Measurements from ENCODE around the gene DSCAM. TPM values are rescaled to one million over a fixed set of nuclear protein-coding genes. Genes with fewer than 3 reads are reported as not detected.

DSCAM gene
- total RNA-seq, 1 experiment from 2014 or later, result not detected

DNA sequence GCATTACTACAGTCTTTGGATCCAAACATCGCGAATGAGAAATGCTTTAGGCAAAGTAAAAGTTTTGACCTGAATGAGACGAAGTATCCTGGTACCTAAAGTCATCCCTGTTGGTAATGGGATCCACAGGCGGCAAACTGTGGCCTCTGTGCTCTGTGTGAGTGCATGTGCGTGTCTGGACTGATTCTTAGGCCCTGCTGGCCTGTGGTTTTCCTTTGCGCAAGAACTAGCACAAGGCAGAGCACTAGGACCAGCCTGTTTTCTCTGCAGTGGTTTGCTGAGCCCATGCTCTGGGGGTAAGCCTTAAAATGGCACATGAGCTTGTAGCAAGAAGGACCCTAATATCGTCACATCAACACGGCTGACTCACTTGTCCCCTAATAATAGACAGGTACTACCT is 251.2 kb downstream of the DSCAM start:
- no peak for TF ChIP-seq ELF1 (IDR thresholded peaks at IDR 0.05; ENCODE audit: borderline replicate concordance, low read depth)
- no peak for TF ChIP-seq EZH2 (IDR thresholded peaks at IDR 0.05)
- TF ChIP-seq, protein P1, sequence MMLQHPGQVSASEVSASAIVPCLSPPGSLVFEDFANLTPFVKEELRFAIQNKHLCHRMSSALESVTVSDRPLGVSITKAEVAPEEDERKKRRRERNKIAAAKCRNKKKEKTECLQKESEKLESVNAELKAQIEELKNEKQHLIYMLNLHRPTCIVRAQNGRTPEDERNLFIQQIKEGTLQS (IDR thresholded peaks at IDR 0.05), result no peak
- no peak for TF ChIP-seq POLR2AphosphoS5 (IDR thresholded peaks at IDR 0.05; ENCODE audit: low read depth, low read length)
- TF ChIP-seq EZH2phosphoT487 (IDR thresholded peaks at IDR 0.05; ENCODE audit: borderline replicate concordance), result no peak
- TF ChIP-seq RAD21 (IDR thresholded peaks at IDR 0.05; ENCODE audit: low read depth), result no peak
- TF ChIP-seq SP1 (IDR thresholded peaks at IDR 0.05; ENCODE audit: low read depth), result no peak
- H3K27me3 ChIP-seq (ENCODE audit: insufficient read depth, low read length), result no peaks in the 10 kb centered on the region
- H3K9me3 ChIP-seq (ENCODE audit: control insufficient read depth in 1 of 2, insufficient read depth in 1 of 2, low read depth in 1 of 2, low read length in 2 of 2), result peaks cover 11 to 17% of the 10 kb centered on the region in 2 experiments; a peak in 2 of 4 replicates
- no peak overlapping the region for H2AFZ ChIP-seq (ENCODE audit: low read depth, low read length, poor library complexity, severe bottlenecking)
- intact Hi-C loops (cut with micrococcal nuclease), result no loop called here
- H3K9ac ChIP-seq (ENCODE audit: low read length), result no peak overlapping the region
- H3K27ac ChIP-seq (ENCODE audit: low read depth, low read length), result no peak overlapping the region
- no TSS peak for BruUV-seq (replicated peaks)
- DNase-seq (ENCODE audit: low read depth, low spot score) (no peak), ATAC-seq (no peak)
- ChIA-PET RAD21 (ENCODE audit: low non-redundant PET in 1 of 2, low total read pairs in 2 of 2, uncharacterized antibody in 2 of 2, unreplicated experiment in 2 of 2) (no interaction called here), POLR2A (no interaction called here), CTCF (no interaction called here)
- no peaks in the 10 kb centered on the region for H3K9me2 ChIP-seq (ENCODE audit: insufficient read depth)
- no peak overlapping the region for H3K4me2 ChIP-seq (ENCODE audit: low read length)
- no peaks in the 10 kb centered on the region for H3K36me3 ChIP-seq (ENCODE audit: control insufficient read depth in 1 of 2, insufficient read depth in 2 of 2, low read length in 2 of 2)
- H3K4me1 ChIP-seq (ENCODE audit: control insufficient read depth in 1 of 2, insufficient read depth in 2 of 2, low read length in 2 of 2), result no peaks in the 10 kb centered on the region
- H3K79me2 ChIP-seq (ENCODE audit: insufficient read depth, low read length), result no peaks in the 10 kb centered on the region
- H3K4me3 ChIP-seq (replicated peaks in 1 of 2; ENCODE audit: low read depth in 1 of 2, low read length in 2 of 2), result no peak overlapping the region
- H4K20me1 ChIP-seq (ENCODE audit: insufficient read depth), result no peaks in the 10 kb centered on the region

DNA sequence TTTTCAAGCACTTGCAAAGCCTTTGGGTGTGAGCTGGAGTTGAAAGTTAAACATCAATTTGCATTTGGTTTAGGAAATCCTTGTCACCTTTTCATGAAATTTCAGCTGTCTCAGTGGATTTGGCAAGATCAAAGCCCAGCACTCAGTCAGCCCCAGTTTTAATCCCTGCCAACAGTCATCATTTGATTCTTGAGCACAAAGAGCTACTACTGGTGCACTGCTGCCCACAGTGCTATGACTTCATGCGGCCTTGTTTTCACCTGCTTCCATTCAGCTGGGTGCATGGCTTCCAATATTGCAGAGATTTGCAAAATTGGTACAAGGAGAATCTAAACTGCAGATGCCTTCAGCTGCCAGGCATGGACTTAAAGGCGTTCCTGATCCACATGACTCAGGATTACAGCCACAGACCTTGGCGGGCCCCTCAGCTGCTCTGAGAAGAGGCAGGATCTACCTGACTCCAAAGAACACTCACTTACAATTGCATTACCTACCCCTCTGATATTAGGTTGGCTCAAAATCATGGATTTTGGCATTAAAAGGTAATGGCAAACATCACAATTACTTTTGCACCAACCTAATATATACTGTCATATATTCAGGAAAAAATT is 259.1 kb downstream of the DSCAM start:
- Histone ChIP-seq H3K27ac (ENCODE audit: low read depth, low read length) (no peak overlapping the region), H2AFZ (ENCODE audit: low read depth, low read length, poor library complexity, severe bottlenecking) (no peak overlapping the region), H4K20me1 (ENCODE audit: insufficient read depth) (no peaks in the 10 kb centered on the region), H3K36me3 (ENCODE audit: control insufficient read depth in 1 of 2, insufficient read depth in 2 of 2, low read length in 2 of 2) (no peaks in the 10 kb centered on the region), H3K4me1 (ENCODE audit: control insufficient read depth in 1 of 2, insufficient read depth in 2 of 2, low read length in 2 of 2) (no peaks in the 10 kb centered on the region), H3K27me3 (ENCODE audit: insufficient read depth, low read length) (no peaks in the 10 kb centered on the region), H3K79me2 (ENCODE audit: insufficient read depth, low read length) (no peaks in the 10 kb centered on the region), H3K4me2 (ENCODE audit: low read length) (no peak overlapping the region), H3K9ac (ENCODE audit: low read length) (no peak overlapping the region), H3K9me2 (ENCODE audit: insufficient read depth) (no peaks in the 10 kb centered on the region), H3K4me3 (replicated peaks in 1 of 2; ENCODE audit: low read depth in 1 of 2, low read length in 2 of 2) (no peak overlapping the region), H3K9me3 (ENCODE audit: control insufficient read depth in 1 of 2, insufficient read depth in 1 of 2, low read depth in 1 of 2, low read length in 2 of 2) (peaks cover 12 to 40% of the 10 kb centered on the region in 2 experiments; a peak in 2 of 4 replicates)
- DNase-seq (ENCODE audit: low read depth, low spot score) (no peak), ATAC-seq (no peak)
- ChIA-PET CTCF (no interaction called here), POLR2A (no interaction called here), RAD21 (ENCODE audit: low non-redundant PET in 1 of 2, low total read pairs in 2 of 2, uncharacterized antibody in 2 of 2, unreplicated experiment in 2 of 2) (no interaction called here)
- no TSS peak for BruUV-seq (replicated peaks)
- intact Hi-C loops (cut with micrococcal nuclease), result no loop called here
- TF ChIP-seq SP1 (IDR thresholded peaks at IDR 0.05; ENCODE audit: low read depth) (no peak), ZFX (IDR thresholded peaks at IDR 0.05) (no peak), ELF1 (IDR thresholded peaks at IDR 0.05; ENCODE audit: borderline replicate concordance, low read depth) (no peak), EGR1 (IDR thresholded peaks at IDR 0.05; ENCODE audit: low read depth) (no peak), CEBPB (IDR thresholded peaks at IDR 0.05; ENCODE audit: low read depth) (no peak), CTCF (IDR thresholded peaks at IDR 0.05 in 2 of 3, conservative IDR thresholded peaks at IDR 0.05 in 1 of 3; ENCODE audit: borderline replicate concordance in 1 of 3, insufficient read depth in 1 of 3, low read depth in 2 of 3, low read length in 2 of 3) (no peak), SIN3A (IDR thresholded peaks at IDR 0.05; ENCODE audit: low read depth) (no peak), ZNF274 (IDR thresholded peaks at IDR 0.05; ENCODE audit: low read depth, low read length) (no peak), FOSL1 (IDR thresholded peaks at IDR 0.05; ENCODE audit: low read depth) (no peak), POLR2AphosphoS5 (IDR thresholded peaks at IDR 0.05; ENCODE audit: low read depth, low read length) (no peak), ZBTB33 (IDR thresholded peaks at IDR 0.05; ENCODE audit: extremely low read depth, insufficient replicate concordance, low read length) (no peak), SRF (IDR thresholded peaks at IDR 0.05; ENCODE audit: low read depth) (no peak)
- TF ChIP-seq, protein P1 (IDR thresholded peaks at IDR 0.05), result no peak
- TF ChIP-seq, protein P2, sequence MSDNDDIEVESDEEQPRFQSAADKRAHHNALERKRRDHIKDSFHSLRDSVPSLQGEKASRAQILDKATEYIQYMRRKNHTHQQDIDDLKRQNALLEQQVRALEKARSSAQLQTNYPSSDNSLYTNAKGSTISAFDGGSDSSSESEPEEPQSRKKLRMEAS (IDR thresholded peaks at IDR 0.05), result no peak

Data from HCT116 (cell line).